Measurements from ENCODE around the gene LRRC7.

DNA sequence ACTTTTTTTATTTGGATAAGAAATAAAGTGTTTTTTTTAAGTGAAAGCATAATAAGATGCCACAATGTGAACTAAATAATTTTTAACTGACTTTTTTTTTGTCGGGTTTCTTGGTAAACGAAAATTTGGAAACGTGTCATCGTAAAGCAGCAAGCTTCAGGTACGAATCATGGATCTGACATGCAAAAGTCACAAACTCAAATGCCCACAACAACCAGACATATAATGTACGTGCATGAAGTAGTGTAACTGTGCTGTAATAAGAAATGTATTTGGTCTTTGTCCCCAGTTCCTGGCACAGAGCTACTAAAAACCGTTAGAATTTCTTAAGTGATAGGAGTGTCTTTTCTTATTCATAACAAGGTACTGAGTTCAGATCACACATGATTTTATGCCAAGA is 44.3 kb upstream of the LRRC7 start:
- no peak for TF ChIP-seq CTCF (IDR thresholded peaks at IDR 0.05)
- no peak for TF ChIP-seq IRF3 (IDR thresholded peaks at IDR 0.05; ENCODE audit: low read depth, low read length)
- TF ChIP-seq EZH2phosphoT487 (IDR thresholded peaks at IDR 0.05; ENCODE audit: borderline replicate concordance, low read depth): no peak
- TF ChIP-seq TCF12 (IDR thresholded peaks at IDR 0.05): no peak
- no peak for TF ChIP-seq GABPA (IDR thresholded peaks at IDR 0.05; ENCODE audit: low read depth)
- no peak for TF ChIP-seq MXI1 (IDR thresholded peaks at IDR 0.05; ENCODE audit: low read depth, low read length)
- no peak for TF ChIP-seq POLR2AphosphoS5 (IDR thresholded peaks at IDR 0.05; ENCODE audit: low read depth, low read length)
- TF ChIP-seq JUND (IDR thresholded peaks at IDR 0.05): no peak
- TF ChIP-seq SMC3 (IDR thresholded peaks at IDR 0.05; ENCODE audit: low read depth, low read length): no peak
- TF ChIP-seq, protein P1, sequence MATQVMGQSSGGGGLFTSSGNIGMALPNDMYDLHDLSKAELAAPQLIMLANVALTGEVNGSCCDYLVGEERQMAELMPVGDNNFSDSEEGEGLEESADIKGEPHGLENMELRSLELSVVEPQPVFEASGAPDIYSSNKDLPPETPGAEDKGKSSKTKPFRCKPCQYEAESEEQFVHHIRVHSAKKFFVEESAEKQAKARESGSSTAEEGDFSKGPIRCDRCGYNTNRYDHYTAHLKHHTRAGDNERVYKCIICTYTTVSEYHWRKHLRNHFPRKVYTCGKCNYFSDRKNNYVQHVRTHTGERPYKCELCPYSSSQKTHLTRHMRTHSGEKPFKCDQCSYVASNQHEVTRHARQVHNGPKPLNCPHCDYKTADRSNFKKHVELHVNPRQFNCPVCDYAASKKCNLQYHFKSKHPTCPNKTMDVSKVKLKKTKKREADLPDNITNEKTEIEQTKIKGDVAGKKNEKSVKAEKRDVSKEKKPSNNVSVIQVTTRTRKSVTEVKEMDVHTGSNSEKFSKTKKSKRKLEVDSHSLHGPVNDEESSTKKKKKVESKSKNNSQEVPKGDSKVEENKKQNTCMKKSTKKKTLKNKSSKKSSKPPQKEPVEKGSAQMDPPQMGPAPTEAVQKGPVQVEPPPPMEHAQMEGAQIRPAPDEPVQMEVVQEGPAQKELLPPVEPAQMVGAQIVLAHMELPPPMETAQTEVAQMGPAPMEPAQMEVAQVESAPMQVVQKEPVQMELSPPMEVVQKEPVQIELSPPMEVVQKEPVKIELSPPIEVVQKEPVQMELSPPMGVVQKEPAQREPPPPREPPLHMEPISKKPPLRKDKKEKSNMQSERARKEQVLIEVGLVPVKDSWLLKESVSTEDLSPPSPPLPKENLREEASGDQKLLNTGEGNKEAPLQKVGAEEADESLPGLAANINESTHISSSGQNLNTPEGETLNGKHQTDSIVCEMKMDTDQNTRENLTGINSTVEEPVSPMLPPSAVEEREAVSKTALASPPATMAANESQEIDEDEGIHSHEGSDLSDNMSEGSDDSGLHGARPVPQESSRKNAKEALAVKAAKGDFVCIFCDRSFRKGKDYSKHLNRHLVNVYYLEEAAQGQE (IDR thresholded peaks at IDR 0.05; ENCODE audit: low read depth, low read length): no peak
- TF ChIP-seq RFX5 (IDR thresholded peaks at IDR 0.05; ENCODE audit: low read length): no peak
- TF ChIP-seq TAF1 (IDR thresholded peaks at IDR 0.05; ENCODE audit: borderline replicate concordance, low read depth, low read length): no peak
- no peak for TF ChIP-seq USF1 (IDR thresholded peaks at IDR 0.05; ENCODE audit: borderline replicate concordance, low read depth)

All from SK-N-SH (cell line).